H7 (cell line): ENCODE data around the gene QRICH1. TPM values are rescaled to one million over a fixed set of nuclear protein-coding genes. Genes with fewer than 3 reads are reported as not detected.

ENCODE experiments used
- DNase-seq: peaks from one replicate; pipeline ENCODE4 v3.0.0; 2012
- H3K27me3 ChIP-seq: 2 replicates; pipeline ENCODE4 v1.6.0; 2011; ENCODE audit warnings: mild to moderate bottlenecking, low read length; ENCODE audit not compliant: control insufficient read depth, insufficient read depth
- H3K36me3 ChIP-seq: replicated peaks from 2 replicates; pipeline ENCODE4 v1.5.1; 2011; ENCODE audit warnings: low read length; ENCODE audit not compliant: control insufficient read depth, insufficient read depth
- H3K4me3 ChIP-seq: 2 replicates; pipeline ENCODE4 v1.5.1; 2011; ENCODE audit warnings: low read depth, mild to moderate bottlenecking, control low read depth, low read length, moderate library complexity; ENCODE audit not compliant: insufficient read depth
- total RNA-seq: library from RNA; depleted of rRNA; stranded (reverse); fragments of >200 nt; shearing (Covaris generic); gene quantifications from 2 replicates; pipeline ENCODE4 v1.2.3, GENCODE V29; 2014

Gene QRICH1
- total RNA-seq, 1 experiment from 2014 or later, result 137 TPM

- H3K27me3 ChIP-seq, result no peaks in the 10 kb centered on the region
- no peak for DNase-seq
- H3K36me3 ChIP-seq, result peaks cover 1% of the 10 kb centered on the region; the same call in 1 of the 2 replicates
- no peak overlapping the region for H3K4me3 ChIP-seq
Measured at GRCh38 chr3:48996640-48997039, 97.2 kb downstream of the QRICH1 start.

GRCh38 chr3:48993834-48994233, 100.0 kb downstream of the QRICH1 start:
- no peaks in the 10 kb centered on the region for H3K27me3 ChIP-seq
- DNase-seq, result no peak
- H3K36me3 ChIP-seq, result peaks cover 1% of the 10 kb centered on the region; the same call in 1 of the 2 replicates
- H3K4me3 ChIP-seq, result no peak overlapping the region

GRCh38 chr3:48991851-48992545, 101.9 kb downstream of the QRICH1 start:
- Histone ChIP-seq H3K27me3 (no peaks in the 10 kb centered on the region), H3K4me3 (no peak overlapping the region), H3K36me3 (peaks cover 1% of the 10 kb centered on the region; the same call in 1 of the 2 replicates)
- DNase-seq, result no peak

GRCh38 chr3:48990636-48991469, 103.0 kb downstream of the QRICH1 start:
- Histone ChIP-seq H3K36me3 (peaks cover 1% of the 10 kb centered on the region; the same call in 1 of the 2 replicates), H3K4me3 (peak overlapping the region; percentile 79), H3K27me3 (no peaks in the 10 kb centered on the region)
- peak; percentile 74 for DNase-seq

- peak within 1 kb of the TSS; percentile 79 for H3K4me3 ChIP-seq
- H3K27me3 ChIP-seq, result no peaks in the 10 kb centered on the region
- peak; percentile 93 for DNase-seq
- peaks cover 2% of the 10 kb centered on the region; the same call in 1 of the 2 replicates for H3K36me3 ChIP-seq
Measured at GRCh38 chr3:48989796-48990635, 103.9 kb downstream of the QRICH1 start, which contains the start of gene P4HTM. Gene P4HTM, plus strand, starts transcription at chr3:48990241. Its CDS starts 16 bp downstream, at chr3:48990257.

- no peaks in the 10 kb centered on the region for H3K27me3 ChIP-seq
- peak overlapping the region; percentile 79 for H3K4me3 ChIP-seq
Measured at GRCh38 chr3:48989126-48989795, 104.6 kb downstream of the QRICH1 start.

GRCh38 chr3:48985831-48986376, 108.0 kb downstream of the QRICH1 start:
- H3K36me3 ChIP-seq, result peaks cover 25% of the 10 kb centered on the region
- no peaks in the 10 kb centered on the region for H3K27me3 ChIP-seq
- no peak overlapping the region for H3K4me3 ChIP-seq
- no peak for DNase-seq

More at GRCh38 chr3:48989126-48989795, 104.6 kb downstream of the QRICH1 start:
- H3K36me3 ChIP-seq, result peaks cover 4% of the 10 kb centered on the region
- DNase-seq, result peak; percentile 54

- H3K4me3 ChIP-seq, result no peak overlapping the region
- no peaks in the 10 kb centered on the region for H3K27me3 ChIP-seq
- peaks cover 34% of the 10 kb centered on the region for H3K36me3 ChIP-seq
- no peak for DNase-seq
Measured at GRCh38 chr3:48984663-48985062, 109.2 kb downstream of the QRICH1 start.

- Histone ChIP-seq H3K27me3 (no peaks in the 10 kb centered on the region), H3K36me3 (peaks cover 42% of the 10 kb centered on the region), H3K4me3 (no peak overlapping the region)
- DNase-seq, result no peak
Measured at GRCh38 chr3:48983096-48983495, 110.8 kb downstream of the QRICH1 start.

GRCh38 chr3:48982686-48983085, 111.2 kb downstream of the QRICH1 start:
- H3K4me3 ChIP-seq, result no peak overlapping the region
- H3K36me3 ChIP-seq, result peaks cover 44% of the 10 kb centered on the region
- no peaks in the 10 kb centered on the region for H3K27me3 ChIP-seq
- DNase-seq, result no peak

GRCh38 chr3:48982016-48982415, 111.9 kb downstream of the QRICH1 start:
- no peak overlapping the region for H3K4me3 ChIP-seq
- no peaks in the 10 kb centered on the region for H3K27me3 ChIP-seq
- no peak for DNase-seq
- H3K36me3 ChIP-seq, result peaks cover 47% of the 10 kb centered on the region

GRCh38 chr3:48980295-48980694, 113.6 kb downstream of the QRICH1 start:
- Histone ChIP-seq H3K27me3 (no peaks in the 10 kb centered on the region), H3K4me3 (no peak overlapping the region), H3K36me3 (peaks cover 54% of the 10 kb centered on the region)
- no peak for DNase-seq
